Activated naive CD8-positive, alpha-beta T cell treated with anti-CD3 and anti-CD28 coated beads, Interleukin-2, amount 50 U/mL, for 24 hours (primary cell): Measurements from ENCODE around the gene FMN2.
A peak's percentile ranks its signal among the peaks of the same experiment; 100 is the strongest.

Source experiments
- ATAC-seq: fragments of 150-1000 bp; cut with Tn5 transposase; one replicate; pipeline ENCODE4 v1.10.0; 2021
- DNase-seq: peaks from one replicate; pipeline ENCODE4 v3.0.0; 2021
- H3K27ac Mint-ChIP-seq: one replicate; pipeline ENCODE4 v1.8.0; 2021; ENCODE audit warnings: mild to moderate bottlenecking, mixed read lengths
- H3K27me3 Mint-ChIP-seq: one replicate; pipeline ENCODE4 v1.8.0; 2021; ENCODE audit warnings: mixed read lengths
- H3K36me3 Mint-ChIP-seq: one replicate; pipeline ENCODE4 v1.8.0; 2021; ENCODE audit warnings: low read depth, mixed read lengths
- H3K4me1 Mint-ChIP-seq: one replicate; pipeline ENCODE4 v1.8.0; 2021; ENCODE audit warnings: mixed read lengths
- H3K4me3 Mint-ChIP-seq: one replicate; pipeline ENCODE4 v1.8.0; 2021; ENCODE audit warnings: mild to moderate bottlenecking, moderate library complexity, mixed read lengths
- H3K9me3 Mint-ChIP-seq: one replicate; pipeline ENCODE4 v1.8.0; 2021; ENCODE audit warnings: mixed read lengths

Gene FMN2

DNA sequence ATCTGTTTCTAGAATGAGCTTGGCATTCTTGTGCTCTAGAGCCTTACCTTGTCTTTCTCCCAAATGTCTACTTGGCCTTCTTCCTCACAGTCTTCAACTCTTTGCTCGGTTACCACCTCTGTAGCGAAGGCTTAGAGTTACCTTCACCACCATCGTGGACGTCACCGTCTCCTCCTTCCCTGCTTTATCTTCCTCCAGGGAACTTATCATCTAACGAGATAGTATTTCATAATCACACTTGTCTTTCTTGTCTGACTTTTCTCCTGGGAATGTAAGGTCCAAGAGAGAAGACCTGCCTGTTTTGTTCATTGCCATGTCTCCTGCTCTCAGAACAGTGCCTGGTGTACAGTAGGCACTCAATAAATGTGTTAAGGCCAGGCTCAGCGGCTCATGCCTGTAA lies 404.7 kb downstream of the FMN2 start:
- DNase-seq (no peak), ATAC-seq (no peak)
- no peaks in the 10 kb centered on the region for H3K27me3 Mint-ChIP-seq
- H3K4me1 Mint-ChIP-seq, result no peaks in the 10 kb centered on the region
- no peaks in the 10 kb centered on the region for H3K36me3 Mint-ChIP-seq
- H3K9me3 Mint-ChIP-seq, result no peaks in the 10 kb centered on the region
- H3K27ac Mint-ChIP-seq, result no peak overlapping the region
- no peak overlapping the region for H3K4me3 Mint-ChIP-seq

DNA sequence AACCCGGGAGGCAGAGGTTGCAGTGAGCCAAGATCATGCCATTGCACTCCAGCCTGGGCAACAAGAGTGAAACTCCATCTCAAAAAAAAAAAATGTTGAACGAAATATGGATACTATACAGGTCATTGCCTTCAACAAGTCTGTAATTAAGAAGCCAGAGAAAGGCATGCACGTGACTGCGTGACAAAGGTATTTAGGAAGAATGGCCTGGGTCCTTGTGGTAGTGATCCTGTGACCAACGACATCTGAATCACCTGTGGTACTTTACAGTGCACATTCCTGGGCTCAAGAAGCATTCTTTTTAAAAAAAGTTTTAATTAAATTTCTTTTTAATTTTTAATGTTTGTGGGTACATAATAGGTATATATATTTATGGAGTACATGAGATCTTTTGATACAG lies 405.3 kb downstream of the FMN2 start:
- H3K36me3 Mint-ChIP-seq, result no peaks in the 10 kb centered on the region
- DNase-seq (no peak), ATAC-seq (no peak)
- no peaks in the 10 kb centered on the region for H3K4me1 Mint-ChIP-seq
- no peak overlapping the region for H3K4me3 Mint-ChIP-seq
- no peaks in the 10 kb centered on the region for H3K27me3 Mint-ChIP-seq
- H3K27ac Mint-ChIP-seq, result no peak overlapping the region
- H3K9me3 Mint-ChIP-seq, result no peaks in the 10 kb centered on the region

DNA sequence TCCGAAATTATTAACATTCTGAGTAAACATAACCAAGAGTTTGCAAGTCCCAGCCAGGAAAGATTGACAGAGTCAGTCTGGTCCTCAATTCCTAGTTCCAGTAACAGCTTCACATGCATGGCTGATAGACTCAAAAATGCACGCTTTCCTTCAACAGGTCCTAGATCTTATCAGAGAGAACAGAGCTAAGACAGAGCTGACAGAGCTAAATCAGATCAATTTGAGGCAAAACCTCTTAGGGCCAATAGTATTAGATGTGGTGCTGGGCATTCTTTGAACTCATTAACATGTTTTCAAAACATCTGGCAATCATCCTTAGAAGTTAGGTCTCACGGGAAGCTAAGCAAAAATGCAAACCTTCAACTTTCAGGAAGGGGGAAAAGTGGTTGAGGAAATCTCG lies 406.2 kb downstream of the FMN2 start:
- Mint-ChIP-seq H3K27me3 (no peaks in the 10 kb centered on the region), H3K27ac (no peak overlapping the region), H3K36me3 (no peaks in the 10 kb centered on the region), H3K9me3 (no peaks in the 10 kb centered on the region), H3K4me3 (no peak overlapping the region), H3K4me1 (no peaks in the 10 kb centered on the region)
- ATAC-seq, result no peak
- DNase-seq, result no peak

DNA sequence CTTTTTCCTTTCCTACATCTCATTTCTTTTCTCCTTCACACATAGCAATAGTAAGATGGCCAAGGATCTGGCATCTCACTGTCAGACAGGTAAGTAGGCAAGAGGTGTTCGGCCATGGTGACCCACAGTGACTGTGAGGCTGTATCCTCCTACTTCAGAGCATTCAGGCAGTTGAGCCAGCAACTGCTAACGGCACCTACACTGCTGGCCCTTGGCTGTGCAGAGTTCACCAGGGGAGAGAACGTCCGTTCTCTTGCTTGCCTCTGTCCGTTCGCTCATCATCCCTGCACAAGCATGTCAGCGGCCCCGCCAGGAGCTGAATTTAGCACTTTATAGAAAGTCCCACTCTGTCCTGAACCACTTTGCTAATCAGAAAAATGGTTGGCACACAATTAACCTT lies 406.7 kb downstream of the FMN2 start:
- no peak overlapping the region for H3K27ac Mint-ChIP-seq
- no peaks in the 10 kb centered on the region for H3K27me3 Mint-ChIP-seq
- DNase-seq (no peak), ATAC-seq (no peak)
- no peak overlapping the region for H3K4me3 Mint-ChIP-seq
- no peaks in the 10 kb centered on the region for H3K4me1 Mint-ChIP-seq
- no peaks in the 10 kb centered on the region for H3K9me3 Mint-ChIP-seq
- no peaks in the 10 kb centered on the region for H3K36me3 Mint-ChIP-seq

DNA sequence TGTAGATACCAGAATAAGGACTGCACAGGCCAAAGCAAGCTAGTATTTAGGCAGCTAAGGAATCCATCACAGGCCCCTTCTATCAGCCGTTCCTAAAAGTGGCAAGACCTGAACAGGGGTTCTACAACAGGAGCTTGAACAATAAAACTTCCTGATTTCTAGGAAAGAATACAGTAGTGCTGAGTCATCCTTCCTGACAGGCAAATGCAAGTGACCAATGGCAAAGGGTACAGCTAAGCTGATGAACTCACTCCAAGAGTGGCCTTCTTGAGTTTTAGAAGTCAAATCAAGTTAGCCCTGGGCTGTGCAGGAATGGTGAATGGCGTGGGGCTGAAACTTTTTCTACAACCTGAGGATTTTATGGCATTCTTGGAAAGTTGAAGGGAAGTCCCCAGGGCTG lies 407.3 kb downstream of the FMN2 start:
- no peaks in the 10 kb centered on the region for H3K36me3 Mint-ChIP-seq
- H3K4me1 Mint-ChIP-seq, result no peaks in the 10 kb centered on the region
- no peak overlapping the region for H3K27ac Mint-ChIP-seq
- no peaks in the 10 kb centered on the region for H3K27me3 Mint-ChIP-seq
- ATAC-seq (no peak), DNase-seq (no peak)
- H3K9me3 Mint-ChIP-seq, result no peaks in the 10 kb centered on the region
- H3K4me3 Mint-ChIP-seq, result no peak overlapping the region

DNA sequence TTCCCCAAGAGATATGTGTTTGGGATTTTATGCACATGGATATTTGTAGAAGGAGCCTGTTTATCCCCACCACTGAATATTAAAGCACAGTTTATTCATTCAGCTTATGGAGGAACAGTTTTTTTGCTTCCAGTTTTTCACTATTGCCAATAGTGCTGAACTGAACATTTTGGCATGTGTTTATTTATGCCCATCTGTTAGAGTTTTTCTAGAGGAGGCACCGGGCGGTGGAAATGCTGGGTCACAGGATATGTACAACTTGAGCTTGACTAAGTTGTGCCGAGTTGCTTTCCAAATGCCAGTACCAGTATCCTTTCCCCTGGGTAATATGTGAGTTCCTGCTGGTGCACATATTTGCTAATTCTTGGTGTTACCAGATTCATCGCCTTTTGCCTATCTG lies 409.0 kb downstream of the FMN2 start:
- Mint-ChIP-seq H3K36me3 (no peaks in the 10 kb centered on the region), H3K9me3 (no peaks in the 10 kb centered on the region), H3K4me3 (no peak overlapping the region), H3K27ac (no peak overlapping the region), H3K4me1 (no peaks in the 10 kb centered on the region), H3K27me3 (no peaks in the 10 kb centered on the region)
- ATAC-seq, result no peak
- no peak for DNase-seq

DNA sequence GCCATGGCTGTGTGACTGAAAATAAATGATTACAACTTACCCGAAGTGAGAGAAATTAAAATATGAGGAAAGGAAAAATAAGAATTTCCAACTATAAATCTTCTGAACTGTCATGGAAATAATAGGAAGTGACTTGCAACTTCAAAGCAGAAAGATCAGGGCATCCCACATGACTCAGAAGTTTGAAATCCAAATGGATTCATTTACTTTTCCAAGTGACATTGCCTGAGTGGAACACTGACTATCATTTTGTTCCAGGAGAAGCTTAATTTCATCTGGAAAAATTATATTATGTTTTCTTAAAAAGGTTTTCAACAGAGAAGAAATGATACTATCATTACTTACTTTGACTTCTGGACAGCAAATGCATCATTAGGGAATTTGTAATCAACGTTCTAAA lies 409.4 kb downstream of the FMN2 start:
- Mint-ChIP-seq H3K27me3 (no peaks in the 10 kb centered on the region), H3K9me3 (no peaks in the 10 kb centered on the region), H3K36me3 (no peaks in the 10 kb centered on the region), H3K4me3 (no peak overlapping the region), H3K4me1 (no peaks in the 10 kb centered on the region), H3K27ac (no peak overlapping the region)
- ATAC-seq (no peak), DNase-seq (no peak)

DNA sequence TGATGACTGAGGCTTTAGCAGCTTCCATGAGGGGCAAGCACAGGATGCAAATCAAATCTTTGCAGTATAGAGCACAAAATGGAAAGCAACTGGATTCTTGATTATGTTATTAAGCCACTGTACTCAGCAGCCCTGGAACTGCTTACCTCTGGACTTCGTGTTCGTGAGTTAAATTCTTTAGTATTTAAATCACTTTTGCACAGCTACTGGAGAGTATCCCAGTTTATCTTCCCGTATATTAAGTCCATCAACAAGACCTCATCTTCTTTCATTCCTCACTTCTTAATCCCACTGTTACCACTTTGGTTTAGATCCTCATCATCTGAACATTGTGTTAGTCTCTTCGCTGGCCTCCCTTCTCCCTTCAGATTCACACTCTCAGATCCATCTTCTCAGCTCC lies 411.4 kb downstream of the FMN2 start:
- Mint-ChIP-seq H3K9me3 (no peaks in the 10 kb centered on the region), H3K36me3 (no peaks in the 10 kb centered on the region), H3K4me3 (no peak overlapping the region), H3K27ac (no peak overlapping the region), H3K27me3 (no peaks in the 10 kb centered on the region), H3K4me1 (no peaks in the 10 kb centered on the region)
- no peak for ATAC-seq
- DNase-seq, result no peak

DNA sequence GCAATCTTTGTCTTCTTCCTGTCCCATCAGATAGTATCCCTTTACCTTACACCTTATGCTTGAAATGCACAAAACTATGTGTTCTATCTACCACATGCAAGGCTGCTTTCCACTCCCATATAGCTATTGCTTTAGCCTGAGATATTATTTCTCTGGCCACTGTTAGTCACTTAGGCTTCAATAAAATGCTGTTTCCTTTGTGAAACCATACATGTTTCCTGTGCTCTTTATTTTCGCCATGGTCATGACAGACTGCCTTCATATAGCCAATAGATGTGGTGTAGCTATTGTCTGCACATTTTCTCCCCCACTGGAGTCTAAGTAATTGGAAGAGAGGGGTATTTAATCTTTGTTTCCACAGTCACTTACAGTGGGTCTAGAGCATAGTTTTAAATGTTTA lies 411.9 kb downstream of the FMN2 start:
- no peaks in the 10 kb centered on the region for H3K27me3 Mint-ChIP-seq
- peak; percentile 28 for ATAC-seq
- no peaks in the 10 kb centered on the region for H3K9me3 Mint-ChIP-seq
- H3K4me3 Mint-ChIP-seq, result no peak overlapping the region
- H3K36me3 Mint-ChIP-seq, result no peaks in the 10 kb centered on the region
- H3K27ac Mint-ChIP-seq, result no peak overlapping the region
- no peaks in the 10 kb centered on the region for H3K4me1 Mint-ChIP-seq
- DNase-seq, result no peak

DNA sequence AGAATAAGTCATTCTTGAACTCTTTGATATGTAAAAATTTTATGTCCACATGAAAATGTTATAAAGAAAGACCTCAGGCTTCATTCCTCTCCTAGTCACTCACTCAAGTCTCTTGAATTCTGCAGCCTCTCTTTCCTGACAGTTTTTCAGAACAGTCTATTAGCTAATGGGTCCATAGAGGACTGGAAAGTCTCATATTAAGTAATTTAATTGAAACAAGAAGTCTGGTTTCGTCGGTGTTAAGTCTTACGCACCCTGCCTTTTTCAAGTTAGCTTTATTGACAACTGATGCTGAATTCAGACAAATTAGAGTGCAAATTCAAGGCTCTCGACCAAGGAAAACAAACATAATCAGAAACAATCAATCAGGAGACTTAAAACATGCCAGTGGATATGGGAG lies 414.5 kb downstream of the FMN2 start:
- Mint-ChIP-seq H3K27ac (no peak overlapping the region), H3K27me3 (no peaks in the 10 kb centered on the region), H3K36me3 (no peaks in the 10 kb centered on the region), H3K4me3 (no peak overlapping the region), H3K4me1 (no peaks in the 10 kb centered on the region), H3K9me3 (no peaks in the 10 kb centered on the region)
- ATAC-seq (no peak), DNase-seq (no peak)

DNA sequence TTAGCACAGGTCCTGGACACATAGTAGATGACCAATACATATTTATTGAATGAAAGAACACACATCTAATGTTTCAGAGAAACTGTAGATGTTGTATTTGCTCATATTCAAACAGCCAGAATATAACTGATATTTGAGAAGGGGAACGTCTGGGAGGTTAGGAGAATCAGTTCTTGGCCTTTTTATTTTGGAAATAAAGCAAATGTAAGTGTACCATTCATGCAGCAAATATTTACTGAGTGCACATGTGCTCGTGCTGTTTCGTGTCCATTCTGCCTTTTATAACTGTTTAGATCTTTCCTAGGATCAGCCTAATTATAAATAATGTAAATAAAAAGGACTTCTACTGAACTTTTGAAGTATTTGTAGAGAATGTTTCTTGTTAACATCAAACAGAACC lies 416.5 kb downstream of the FMN2 start:
- Mint-ChIP-seq H3K27ac (no peak overlapping the region), H3K9me3 (peaks cover 3% of the 10 kb centered on the region), H3K36me3 (no peaks in the 10 kb centered on the region)

DNA sequence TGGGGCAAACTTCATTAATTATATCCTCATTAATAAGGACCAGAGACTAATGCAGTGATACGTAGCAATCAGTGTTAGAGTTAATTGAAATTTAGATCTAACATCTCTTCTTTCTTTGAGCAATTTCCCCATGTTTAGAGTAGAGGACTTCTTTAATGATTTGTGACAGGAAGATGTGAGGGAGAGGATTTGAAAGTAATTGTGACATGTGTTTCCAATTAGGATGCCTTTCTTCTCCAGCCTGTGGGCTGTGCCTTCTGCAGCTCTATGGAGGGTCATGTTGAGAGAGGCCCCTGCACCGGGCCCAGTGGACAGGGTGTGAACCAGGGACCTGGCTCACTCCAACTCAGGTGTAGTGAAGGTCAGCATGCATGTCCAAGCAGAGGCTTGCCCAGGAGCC lies 417.3 kb downstream of the FMN2 start:
- no peak for ATAC-seq
- DNase-seq, result no peak
- H3K36me3 Mint-ChIP-seq, result no peaks in the 10 kb centered on the region
- no peak overlapping the region for H3K4me3 Mint-ChIP-seq
- peaks cover 3% of the 10 kb centered on the region for H3K9me3 Mint-ChIP-seq
- no peaks in the 10 kb centered on the region for H3K4me1 Mint-ChIP-seq
- H3K27me3 Mint-ChIP-seq, result no peaks in the 10 kb centered on the region
- H3K27ac Mint-ChIP-seq, result no peak overlapping the region

More for the DNA sequence above, 416.5 kb downstream of the FMN2 start:
- no peaks in the 10 kb centered on the region for H3K27me3 Mint-ChIP-seq
- no peak overlapping the region for H3K4me3 Mint-ChIP-seq
- no peaks in the 10 kb centered on the region for H3K4me1 Mint-ChIP-seq
- DNase-seq (no peak), ATAC-seq (no peak)

DNA sequence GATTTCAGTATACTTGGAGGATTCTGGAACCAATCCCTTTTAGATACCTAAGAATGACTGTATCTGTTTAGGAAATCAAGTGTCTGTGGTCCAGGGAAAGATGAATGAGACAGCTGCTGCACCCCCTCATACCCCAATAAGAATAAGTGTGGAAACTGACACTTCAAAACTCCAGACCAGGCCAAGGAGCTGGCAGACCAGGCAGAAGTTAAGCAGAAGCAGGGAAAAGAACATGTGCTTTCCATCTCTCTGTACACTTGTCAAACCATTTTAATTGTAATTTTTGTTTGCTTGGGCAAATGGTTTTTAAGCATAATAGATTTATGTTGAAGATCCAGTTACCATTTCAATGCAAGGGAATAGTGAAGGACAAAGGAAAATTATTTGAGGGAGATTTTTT lies 420.1 kb downstream of the FMN2 start:
- no peaks in the 10 kb centered on the region for H3K27me3 Mint-ChIP-seq
- H3K36me3 Mint-ChIP-seq, result no peaks in the 10 kb centered on the region
- ATAC-seq, result no peak
- no peaks in the 10 kb centered on the region for H3K4me1 Mint-ChIP-seq
- peaks cover 3% of the 10 kb centered on the region for H3K9me3 Mint-ChIP-seq
- DNase-seq, result no peak
- no peak overlapping the region for H3K4me3 Mint-ChIP-seq
- H3K27ac Mint-ChIP-seq, result no peak overlapping the region

DNA sequence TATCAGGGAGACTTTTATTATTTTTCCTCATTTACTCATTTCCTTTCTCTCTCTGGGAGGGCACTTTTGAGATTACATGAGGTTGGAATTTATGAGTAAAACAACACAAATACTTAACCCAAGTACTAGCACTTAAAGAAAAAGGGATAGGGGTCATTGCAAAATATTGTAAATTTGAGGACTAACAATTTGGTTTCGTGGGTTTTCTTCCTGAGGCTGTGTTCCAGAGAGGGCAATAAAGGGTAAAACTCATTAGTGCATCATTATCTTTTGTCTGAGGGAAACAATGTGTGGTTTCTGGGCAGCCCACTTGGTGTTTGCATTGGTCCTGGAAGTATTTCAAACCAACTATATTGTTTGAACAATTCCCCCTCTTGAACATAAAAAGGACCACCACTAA lies 423.8 kb downstream of the FMN2 start:
- H3K27me3 Mint-ChIP-seq, result peaks cover 2% of the 10 kb centered on the region
- DNase-seq (no peak), ATAC-seq (no peak)
- no peak overlapping the region for H3K4me3 Mint-ChIP-seq
- H3K4me1 Mint-ChIP-seq, result no peaks in the 10 kb centered on the region
- H3K27ac Mint-ChIP-seq, result no peak overlapping the region
- H3K9me3 Mint-ChIP-seq, result peaks cover 3% of the 10 kb centered on the region
- no peaks in the 10 kb centered on the region for H3K36me3 Mint-ChIP-seq

DNA sequence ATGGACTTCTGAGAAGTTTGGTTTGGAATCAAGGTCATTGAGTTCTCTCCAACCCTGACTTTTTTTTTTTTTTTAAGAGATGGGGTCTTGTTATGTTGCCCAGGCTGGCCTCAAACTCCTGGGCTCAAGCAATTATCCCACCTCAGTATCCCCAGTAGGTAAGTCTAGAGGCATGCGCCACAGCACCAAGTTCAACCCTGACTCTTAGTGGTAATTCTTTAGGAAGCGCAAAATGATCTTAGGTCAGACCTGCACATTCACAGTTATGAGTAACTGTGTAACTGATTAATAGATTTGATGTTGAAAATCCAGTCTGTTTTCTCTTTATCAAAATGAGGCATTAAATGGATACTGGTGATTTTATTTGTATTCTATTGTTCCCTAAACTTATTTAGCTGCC lies 424.4 kb downstream of the FMN2 start:
- no peak for DNase-seq

DNA sequence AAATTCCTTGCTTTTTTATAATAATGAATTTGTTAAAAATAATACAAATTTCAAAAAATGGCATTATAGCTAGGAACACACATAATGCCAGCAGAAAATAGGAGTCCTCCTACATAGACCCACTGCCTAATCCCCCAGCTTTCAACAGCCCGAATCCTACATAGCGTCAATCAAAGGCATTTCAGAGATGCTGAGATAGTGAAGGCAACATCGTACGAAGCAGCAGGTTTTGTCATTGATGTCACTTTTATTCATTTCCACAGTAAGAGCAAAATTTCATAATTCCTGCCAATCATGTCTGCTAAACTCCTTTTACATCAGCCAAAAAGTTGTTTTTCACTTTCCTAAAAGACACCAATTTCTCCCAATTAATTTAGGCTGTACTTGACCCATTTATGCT lies 426.2 kb downstream of the FMN2 start:
- H3K36me3 Mint-ChIP-seq, result no peaks in the 10 kb centered on the region
- peaks cover 2% of the 10 kb centered on the region for H3K27me3 Mint-ChIP-seq

More for the DNA sequence above, 424.4 kb downstream of the FMN2 start:
- Mint-ChIP-seq H3K9me3 (peaks cover 3% of the 10 kb centered on the region), H3K27me3 (peaks cover 2% of the 10 kb centered on the region), H3K27ac (no peak overlapping the region), H3K4me3 (no peak overlapping the region), H3K36me3 (no peaks in the 10 kb centered on the region), H3K4me1 (no peaks in the 10 kb centered on the region)
- ATAC-seq, result no peak

More for the DNA sequence above, 426.2 kb downstream of the FMN2 start:
- ATAC-seq (no peak), DNase-seq (no peak)
- Mint-ChIP-seq H3K27ac (no peak overlapping the region), H3K4me1 (no peaks in the 10 kb centered on the region), H3K9me3 (peaks cover 2% of the 10 kb centered on the region), H3K4me3 (no peak overlapping the region)
